GM23338 (cell line): ENCODE data around the gene PRMT7. TPM values are rescaled to one million over a fixed set of nuclear protein-coding genes. Genes with fewer than 3 reads are reported as not detected.

Experiments used
- ATAC-seq: fragments of 200-7000 bp; cut with Tn5 transposase; 3 replicates; pipeline ENCODE4 v1.9.1; 2020
- DNase-seq: peaks from one replicate; pipeline ENCODE4 v3.0.0-alpha.2; 2015; ENCODE audit warnings: low spot score
- H2AFZ ChIP-seq: fragments of 200-600 bp; sonication (generic); 2 replicates; pipeline ENCODE4 v1.8.0; 2016; ENCODE audit warnings: antibody characterized with exemption, mild to moderate bottlenecking, moderate library complexity
- H3F3A ChIP-seq: fragments of 200-600 bp; sonication (generic); replicated peaks from 2 replicates; pipeline ENCODE4 v1.8.0; 2017; ENCODE audit warnings: antibody characterized with exemption, mixed run types, low read depth
- H3K27ac ChIP-seq: fragments of 200-600 bp; sonication (generic); 2 replicates; pipeline ENCODE4 v1.6.1; 2016; ENCODE audit warnings: low read depth
- H3K27me3 ChIP-seq: fragments of 200-600 bp; sonication (generic); 2 replicates; pipeline ENCODE4 v1.8.0; 2016; ENCODE audit warnings: mild to moderate bottlenecking, mixed run types, moderate library complexity; ENCODE audit not compliant: insufficient read depth
- H3K36me3 ChIP-seq: fragments of 200-600 bp; sonication (generic); 2 replicates; pipeline ENCODE4 v1.8.0; 2016; ENCODE audit warnings: mild to moderate bottlenecking; ENCODE audit not compliant: insufficient read depth
- H3K4me1 ChIP-seq: fragments of 200-600 bp; sonication (generic); 2 replicates; pipeline ENCODE4 v1.8.0; 2016; ENCODE audit warnings: mild to moderate bottlenecking, moderate library complexity; ENCODE audit not compliant: insufficient read depth
- H3K4me2 ChIP-seq: fragments of 200-600 bp; sonication (generic); 2 replicates; pipeline ENCODE4 v1.7.1; 2017; ENCODE audit warnings: mixed run types
- H3K4me3 ChIP-seq: fragments of 200-600 bp; sonication (generic); 2 replicates; pipeline ENCODE4 v1.6.1; 2016; ENCODE audit warnings: mixed run types
- H3K79me2 ChIP-seq: fragments of 200-600 bp; sonication (generic); replicated peaks from 2 replicates; pipeline ENCODE4 v1.8.0; 2017; ENCODE audit warnings: mild to moderate bottlenecking; ENCODE audit not compliant: insufficient read depth
- H3K9me2 ChIP-seq: fragments of 200-600 bp; sonication (generic); 2 replicates; pipeline ENCODE4 v1.8.0; 2017; ENCODE audit not compliant: insufficient read depth
- H4K20me1 ChIP-seq: fragments of 200-600 bp; sonication (generic); replicated peaks from 2 replicates; pipeline ENCODE4 v1.8.0; 2017; ENCODE audit warnings: mild to moderate bottlenecking; ENCODE audit not compliant: insufficient read depth
- H3K27ac Mint-ChIP-seq: 2 replicates; pipeline ENCODE4 v1.8.0; 2020; ENCODE audit warnings: inconsistent platforms, mild to moderate bottlenecking, moderate library complexity, mixed read lengths
- H3K27me3 Mint-ChIP-seq: 3 replicates; pipeline ENCODE4 v1.8.0; 2022; ENCODE audit warnings: low read depth, mild to moderate bottlenecking, moderate library complexity, mixed read lengths, inconsistent platforms; ENCODE audit not compliant: insufficient read depth, poor library complexity
- H3K36me3 Mint-ChIP-seq: 3 replicates; pipeline ENCODE4 v1.8.0; 2021; ENCODE audit warnings: low read depth, mild to moderate bottlenecking, inconsistent platforms, moderate library complexity, mixed read lengths
- H3K4me1 Mint-ChIP-seq: 3 replicates; pipeline ENCODE4 v1.8.0; 2020; ENCODE audit warnings: mild to moderate bottlenecking, inconsistent platforms, mixed read lengths
- H3K4me3 Mint-ChIP-seq: 3 replicates; pipeline ENCODE4 v1.8.0; 2021; ENCODE audit warnings: moderate library complexity, mild to moderate bottlenecking, inconsistent platforms, mixed read lengths
- H3K9me3 Mint-ChIP-seq: 3 replicates; pipeline ENCODE4 v1.8.0; 2020; ENCODE audit warnings: moderate library complexity, mild to moderate bottlenecking, inconsistent platforms, mixed read lengths
- CREB1 ChIP-seq: fragments of 250-450 bp; sonication (Bioruptor Pico); IDR thresholded peaks from 2 replicates; pipeline ENCODE4 v1.5.0; 2020; ENCODE audit warnings: low read depth, mild to moderate bottlenecking, moderate library complexity
- EZH2 ChIP-seq: fragments of 200-600 bp; sonication (generic); IDR thresholded peaks from one replicate; pipeline ENCODE4 v1.8.0; 2017; ENCODE audit warnings: antibody characterized with exemption, mild to moderate bottlenecking, low read depth; ENCODE audit not compliant: unreplicated experiment
- EZH2phosphoT487 ChIP-seq: fragments of 200-600 bp; sonication (generic); IDR thresholded peaks from one replicate; pipeline ENCODE4 v1.8.1; 2018; ENCODE audit warnings: antibody characterized with exemption; ENCODE audit not compliant: unreplicated experiment
- NANOG ChIP-seq: IDR thresholded peaks from 2 replicates; pipeline ENCODE4 v1.6.1; 2016; ENCODE audit warnings: antibody characterized with exemption, borderline replicate concordance
- POLR2AphosphoS5 ChIP-seq: IDR thresholded peaks from 2 replicates; pipeline ENCODE4 v1.6.1; 2016; ENCODE audit warnings: antibody characterized with exemption, low read depth
- ZNF114 ChIP-seq: fragments of 250-450 bp; sonication (Bioruptor Pico); IDR thresholded peaks from 2 replicates; pipeline ENCODE4 v1.5.0; 2020; ENCODE audit warnings: mild to moderate bottlenecking, moderate library complexity
- ZNF331 ChIP-seq: fragments of 250-450 bp; sonication (Bioruptor Pico); IDR thresholded peaks from 2 replicates; pipeline ENCODE4 v1.5.0; 2020; ENCODE audit warnings: low read depth, mild to moderate bottlenecking, moderate library complexity
- polyA plus RNA-seq: library from polyadenylated mRNA; unstranded; fragments of >200 nt; fragmentation: Nextera tagmentation; extraction: Ambion mirVana; gene quantifications from 2 replicates; pipeline ENCODE4 v1.2.1, GENCODE V29; 2016
- total RNA-seq: library from RNA; depleted of rRNA; stranded (reverse); fragments of >200 nt; shearing (Covaris generic); gene quantifications from 2 replicates; pipeline ENCODE4 v1.2.3, GENCODE V29; 2014
- TF ChIP-seq, protein P1 (sequence below): fragments of 250-450 bp; sonication (Bioruptor Pico); IDR thresholded peaks from 2 replicates; pipeline ENCODE4 v1.5.0; 2020; ENCODE audit warnings: mild to moderate bottlenecking, moderate library complexity
- TF ChIP-seq, protein P2 (sequence below): IDR thresholded peaks from 2 replicates; pipeline ENCODE4 v1.6.1; 2016; ENCODE audit warnings: antibody characterized with exemption
- TF ChIP-seq, protein P3 (sequence below): IDR thresholded peaks from one replicate; pipeline ENCODE4 v1.6.1; 2018; ENCODE audit warnings: antibody characterized with exemption; ENCODE audit not compliant: unreplicated experiment

PRMT7 gene
- total and polyA plus RNA-seq, 2 experiments from 2014 or later: 20.2 to 65.3 TPM

DNA sequence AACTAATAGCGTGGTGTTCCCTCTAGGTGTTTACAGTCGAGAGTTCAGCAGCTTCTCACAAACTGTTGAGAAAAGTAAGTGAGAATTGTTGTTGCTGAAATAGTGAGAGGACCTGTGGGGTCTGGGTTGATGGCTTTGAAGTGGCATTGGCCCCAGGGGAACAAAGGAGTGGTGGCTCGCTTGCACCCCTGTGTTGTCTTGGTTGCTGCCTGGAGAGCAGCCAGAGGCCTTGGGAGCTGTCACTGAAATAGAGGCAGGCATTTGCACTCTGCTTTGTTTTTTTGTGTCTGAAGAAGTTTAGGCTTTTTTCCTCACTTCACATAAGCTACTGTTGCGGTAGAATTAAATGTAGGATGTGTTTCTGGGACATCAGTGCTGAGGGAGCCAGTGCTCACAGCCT is 36.8 kb downstream of the PRMT7 start (continued):
- TF ChIP-seq, protein P1, sequence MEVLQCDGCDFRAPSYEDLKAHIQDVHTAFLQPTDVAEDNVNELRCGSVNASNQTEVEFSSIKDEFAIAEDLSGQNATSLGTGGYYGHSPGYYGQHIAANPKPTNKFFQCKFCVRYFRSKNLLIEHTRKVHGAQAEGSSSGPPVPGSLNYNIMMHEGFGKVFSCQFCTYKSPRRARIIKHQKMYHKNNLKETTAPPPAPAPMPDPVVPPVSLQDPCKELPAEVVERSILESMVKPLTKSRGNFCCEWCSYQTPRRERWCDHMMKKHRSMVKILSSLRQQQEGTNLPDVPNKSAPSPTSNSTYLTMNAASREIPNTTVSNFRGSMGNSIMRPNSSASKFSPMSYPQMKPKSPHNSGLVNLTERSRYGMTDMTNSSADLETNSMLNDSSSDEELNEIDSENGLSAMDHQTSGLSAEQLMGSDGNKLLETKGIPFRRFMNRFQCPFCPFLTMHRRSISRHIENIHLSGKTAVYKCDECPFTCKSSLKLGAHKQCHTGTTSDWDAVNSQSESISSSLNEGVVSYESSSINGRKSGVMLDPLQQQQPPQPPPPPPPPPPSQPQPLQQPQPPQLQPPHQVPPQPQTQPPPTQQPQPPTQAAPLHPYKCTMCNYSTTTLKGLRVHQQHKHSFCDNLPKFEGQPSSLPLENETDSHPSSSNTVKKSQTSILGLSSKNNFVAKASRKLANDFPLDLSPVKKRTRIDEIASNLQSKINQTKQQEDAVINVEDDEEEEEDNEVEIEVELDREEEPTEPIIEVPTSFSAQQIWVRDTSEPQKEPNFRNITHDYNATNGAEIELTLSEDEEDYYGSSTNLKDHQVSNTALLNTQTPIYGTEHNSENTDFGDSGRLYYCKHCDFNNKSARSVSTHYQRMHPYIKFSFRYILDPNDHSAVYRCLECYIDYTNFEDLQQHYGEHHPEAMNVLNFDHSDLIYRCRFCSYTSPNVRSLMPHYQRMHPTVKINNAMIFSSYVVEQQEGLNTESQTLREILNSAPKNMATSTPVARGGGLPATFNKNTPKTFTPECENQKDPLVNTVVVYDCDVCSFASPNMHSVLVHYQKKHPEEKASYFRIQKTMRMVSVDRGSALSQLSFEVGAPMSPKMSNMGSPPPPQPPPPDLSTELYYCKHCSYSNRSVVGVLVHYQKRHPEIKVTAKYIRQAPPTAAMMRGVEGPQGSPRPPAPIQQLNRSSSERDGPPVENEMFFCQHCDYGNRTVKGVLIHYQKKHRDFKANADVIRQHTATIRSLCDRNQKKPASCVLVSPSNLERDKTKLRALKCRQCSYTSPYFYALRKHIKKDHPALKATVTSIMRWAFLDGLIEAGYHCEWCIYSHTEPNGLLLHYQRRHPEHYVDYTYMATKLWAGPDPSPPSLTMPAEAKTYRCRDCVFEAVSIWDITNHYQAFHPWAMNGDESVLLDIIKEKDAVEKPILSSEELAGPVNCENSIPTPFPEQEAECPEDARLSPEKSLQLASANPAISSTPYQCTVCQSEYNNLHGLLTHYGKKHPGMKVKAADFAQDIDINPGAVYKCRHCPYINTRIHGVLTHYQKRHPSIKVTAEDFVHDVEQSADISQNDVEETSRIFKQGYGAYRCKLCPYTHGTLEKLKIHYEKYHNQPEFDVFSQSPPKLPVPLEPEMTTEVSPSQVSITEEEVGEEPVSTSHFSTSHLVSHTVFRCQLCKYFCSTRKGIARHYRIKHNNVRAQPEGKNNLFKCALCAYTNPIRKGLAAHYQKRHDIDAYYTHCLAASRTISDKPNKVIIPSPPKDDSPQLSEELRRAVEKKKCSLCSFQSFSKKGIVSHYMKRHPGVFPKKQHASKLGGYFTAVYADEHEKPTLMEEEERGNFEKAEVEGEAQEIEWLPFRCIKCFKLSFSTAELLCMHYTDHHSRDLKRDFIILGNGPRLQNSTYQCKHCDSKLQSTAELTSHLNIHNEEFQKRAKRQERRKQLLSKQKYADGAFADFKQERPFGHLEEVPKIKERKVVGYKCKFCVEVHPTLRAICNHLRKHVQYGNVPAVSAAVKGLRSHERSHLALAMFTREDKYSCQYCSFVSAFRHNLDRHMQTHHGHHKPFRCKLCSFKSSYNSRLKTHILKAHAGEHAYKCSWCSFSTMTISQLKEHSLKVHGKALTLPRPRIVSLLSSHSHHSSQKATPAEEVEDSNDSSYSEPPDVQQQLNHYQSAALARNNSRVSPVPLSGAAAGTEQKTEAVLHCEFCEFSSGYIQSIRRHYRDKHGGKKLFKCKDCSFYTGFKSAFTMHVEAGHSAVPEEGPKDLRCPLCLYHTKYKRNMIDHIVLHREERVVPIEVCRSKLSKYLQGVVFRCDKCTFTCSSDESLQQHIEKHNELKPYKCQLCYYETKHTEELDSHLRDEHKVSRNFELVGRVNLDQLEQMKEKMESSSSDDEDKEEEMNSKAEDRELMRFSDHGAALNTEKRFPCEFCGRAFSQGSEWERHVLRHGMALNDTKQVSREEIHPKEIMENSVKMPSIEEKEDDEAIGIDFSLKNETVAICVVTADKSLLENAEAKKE: no peak
- no peak for TF ChIP-seq NANOG
- TF ChIP-seq EZH2phosphoT487: no peak

DNA sequence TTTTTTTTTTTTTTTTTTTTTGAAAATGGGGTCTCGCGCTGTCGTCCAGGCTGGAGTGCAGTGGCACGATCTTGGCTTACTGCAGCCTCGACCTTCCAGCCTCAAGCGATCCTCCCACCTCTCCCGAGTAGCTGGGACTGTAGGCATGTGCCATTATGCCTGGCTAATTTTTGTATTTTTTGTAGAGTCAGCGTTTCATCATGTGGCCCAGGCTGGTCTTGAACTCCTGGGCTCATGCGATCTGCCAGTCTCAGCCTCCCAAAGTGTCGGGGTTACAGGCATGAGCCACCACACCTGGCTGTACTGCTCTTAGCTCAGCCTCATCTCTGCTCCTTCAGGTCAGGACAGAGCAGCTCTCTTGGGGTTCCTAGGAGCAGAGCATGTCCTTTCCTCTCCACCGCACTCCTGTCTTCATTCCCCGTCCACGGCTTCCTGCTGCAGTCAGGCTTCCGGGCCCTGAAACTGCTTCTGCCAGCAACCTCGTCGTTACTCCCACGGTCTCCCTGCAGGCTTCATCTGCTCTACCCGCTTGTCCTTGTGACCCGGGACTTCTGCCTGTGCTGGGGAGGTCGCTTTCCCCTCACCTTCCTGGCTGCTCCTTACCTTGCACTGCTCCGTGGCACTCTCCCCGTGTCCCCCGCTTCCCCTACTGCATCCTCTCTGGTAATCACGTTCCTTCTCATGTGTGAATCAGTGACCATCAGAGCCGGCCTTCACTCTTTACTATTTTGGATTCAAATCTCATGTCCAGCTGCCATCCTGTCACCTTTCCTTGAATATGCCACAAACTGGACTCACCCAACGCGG is 38.0 kb downstream of the PRMT7 start:
- H3F3A ChIP-seq: 0 out of 2 replicates have a peak, but pooled peaks cover 2% of the 10 kb centered on the region
- TF ChIP-seq EZH2phosphoT487: no peak
- no peak for TF ChIP-seq ZNF114 (CRISPR knock-in tag)
- TF ChIP-seq, protein P2, sequence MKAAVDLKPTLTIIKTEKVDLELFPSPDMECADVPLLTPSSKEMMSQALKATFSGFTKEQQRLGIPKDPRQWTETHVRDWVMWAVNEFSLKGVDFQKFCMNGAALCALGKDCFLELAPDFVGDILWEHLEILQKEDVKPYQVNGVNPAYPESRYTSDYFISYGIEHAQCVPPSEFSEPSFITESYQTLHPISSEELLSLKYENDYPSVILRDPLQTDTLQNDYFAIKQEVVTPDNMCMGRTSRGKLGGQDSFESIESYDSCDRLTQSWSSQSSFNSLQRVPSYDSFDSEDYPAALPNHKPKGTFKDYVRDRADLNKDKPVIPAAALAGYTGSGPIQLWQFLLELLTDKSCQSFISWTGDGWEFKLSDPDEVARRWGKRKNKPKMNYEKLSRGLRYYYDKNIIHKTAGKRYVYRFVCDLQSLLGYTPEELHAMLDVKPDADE: no peak
- no peak for TF ChIP-seq ZNF331 (CRISPR knock-in tag)
- TF ChIP-seq, protein P3, sequence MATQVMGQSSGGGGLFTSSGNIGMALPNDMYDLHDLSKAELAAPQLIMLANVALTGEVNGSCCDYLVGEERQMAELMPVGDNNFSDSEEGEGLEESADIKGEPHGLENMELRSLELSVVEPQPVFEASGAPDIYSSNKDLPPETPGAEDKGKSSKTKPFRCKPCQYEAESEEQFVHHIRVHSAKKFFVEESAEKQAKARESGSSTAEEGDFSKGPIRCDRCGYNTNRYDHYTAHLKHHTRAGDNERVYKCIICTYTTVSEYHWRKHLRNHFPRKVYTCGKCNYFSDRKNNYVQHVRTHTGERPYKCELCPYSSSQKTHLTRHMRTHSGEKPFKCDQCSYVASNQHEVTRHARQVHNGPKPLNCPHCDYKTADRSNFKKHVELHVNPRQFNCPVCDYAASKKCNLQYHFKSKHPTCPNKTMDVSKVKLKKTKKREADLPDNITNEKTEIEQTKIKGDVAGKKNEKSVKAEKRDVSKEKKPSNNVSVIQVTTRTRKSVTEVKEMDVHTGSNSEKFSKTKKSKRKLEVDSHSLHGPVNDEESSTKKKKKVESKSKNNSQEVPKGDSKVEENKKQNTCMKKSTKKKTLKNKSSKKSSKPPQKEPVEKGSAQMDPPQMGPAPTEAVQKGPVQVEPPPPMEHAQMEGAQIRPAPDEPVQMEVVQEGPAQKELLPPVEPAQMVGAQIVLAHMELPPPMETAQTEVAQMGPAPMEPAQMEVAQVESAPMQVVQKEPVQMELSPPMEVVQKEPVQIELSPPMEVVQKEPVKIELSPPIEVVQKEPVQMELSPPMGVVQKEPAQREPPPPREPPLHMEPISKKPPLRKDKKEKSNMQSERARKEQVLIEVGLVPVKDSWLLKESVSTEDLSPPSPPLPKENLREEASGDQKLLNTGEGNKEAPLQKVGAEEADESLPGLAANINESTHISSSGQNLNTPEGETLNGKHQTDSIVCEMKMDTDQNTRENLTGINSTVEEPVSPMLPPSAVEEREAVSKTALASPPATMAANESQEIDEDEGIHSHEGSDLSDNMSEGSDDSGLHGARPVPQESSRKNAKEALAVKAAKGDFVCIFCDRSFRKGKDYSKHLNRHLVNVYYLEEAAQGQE: no peak
- no peak for TF ChIP-seq EZH2
- TF ChIP-seq CREB1: no peak
- TF ChIP-seq POLR2AphosphoS5: no peak
- no peak for TF ChIP-seq NANOG
- H3K27me3 Mint-ChIP-seq: peaks cover 3% of the 10 kb centered on the region

More for the DNA sequence above, 38.0 kb downstream of the PRMT7 start:
- Mint-ChIP-seq H3K36me3 (peaks cover 51% of the 10 kb centered on the region), H3K27ac (no peak overlapping the region), H3K4me3 (no peak overlapping the region), H3K4me1 (no peaks in the 10 kb centered on the region), H3K9me3 (no peaks in the 10 kb centered on the region)
- ATAC-seq: no peak
- H3K4me3 ChIP-seq: no peak overlapping the region
- DNase-seq: no peak
- H3K79me2 ChIP-seq: no peaks in the 10 kb centered on the region
- no peak overlapping the region for H3K27ac ChIP-seq
- no peaks in the 10 kb centered on the region for H3K9me2 ChIP-seq
- H4K20me1 ChIP-seq: no peaks in the 10 kb centered on the region; the same call in 1 of the 2 replicates
- H3K36me3 ChIP-seq: 0 out of 2 replicates have a peak, but pooled peaks cover 7% of the 10 kb centered on the region
- H3K27me3 ChIP-seq: no peaks in the 10 kb centered on the region
- no peaks in the 10 kb centered on the region for H3K4me1 ChIP-seq
- no peak overlapping the region for H3K4me2 ChIP-seq
- no peak overlapping the region for H2AFZ ChIP-seq
